SJCRH30 (cell line): Measurements from ENCODE around the gene TNFRSF8. TPM values are rescaled to one million over a fixed set of nuclear protein-coding genes. Genes with fewer than 3 reads are reported as not detected.
A peak's percentile ranks its signal among the peaks of the same experiment; 100 is the strongest.

Source experiments
- DNase-seq, 2 experiments: peaks; one replicate each; pipeline ENCODE4 v3.0.0-alpha.2; 2015 to 2020
- H3K27ac ChIP-seq: fragments of 250-450 bp; sonication (Bioruptor Pico); 2 replicates; pipeline ENCODE4 v1.5.1; 2020; ENCODE audit warnings: mild to moderate bottlenecking, moderate library complexity
- H3K27me3 ChIP-seq: fragments of 250-450 bp; sonication (Bioruptor Pico); 2 replicates; pipeline ENCODE4 v1.5.1; 2020; ENCODE audit warnings: mild to moderate bottlenecking, moderate library complexity
- H3K36me3 ChIP-seq: fragments of 250-450 bp; sonication (Bioruptor Pico); 2 replicates; pipeline ENCODE4 v1.5.1; 2020; ENCODE audit warnings: mild to moderate bottlenecking, moderate library complexity
- H3K4me1 ChIP-seq: fragments of 250-450 bp; sonication (Bioruptor Pico); 2 replicates; pipeline ENCODE4 v1.5.1; 2020; ENCODE audit warnings: mild to moderate bottlenecking, moderate library complexity
- H3K4me3 ChIP-seq: fragments of 250-450 bp; sonication (Bioruptor Pico); 2 replicates; pipeline ENCODE4 v1.5.1; 2020; ENCODE audit warnings: mild to moderate bottlenecking, moderate library complexity
- H3K9me3 ChIP-seq: fragments of 250-450 bp; sonication (Bioruptor Pico); replicated peaks from 2 replicates; pipeline ENCODE4 v1.5.1; 2020; ENCODE audit warnings: mild to moderate bottlenecking, moderate library complexity
- total RNA-seq: library from RNA; depleted of rRNA; stranded (reverse); fragments of >200 nt; shearing (Covaris generic); gene quantifications from 2 replicates; pipeline ENCODE4 v1.2.3, GENCODE V29; 2014

TNFRSF8 gene
- total RNA-seq, 1 experiment from 2014 or later = 0.32 TPM

DNA sequence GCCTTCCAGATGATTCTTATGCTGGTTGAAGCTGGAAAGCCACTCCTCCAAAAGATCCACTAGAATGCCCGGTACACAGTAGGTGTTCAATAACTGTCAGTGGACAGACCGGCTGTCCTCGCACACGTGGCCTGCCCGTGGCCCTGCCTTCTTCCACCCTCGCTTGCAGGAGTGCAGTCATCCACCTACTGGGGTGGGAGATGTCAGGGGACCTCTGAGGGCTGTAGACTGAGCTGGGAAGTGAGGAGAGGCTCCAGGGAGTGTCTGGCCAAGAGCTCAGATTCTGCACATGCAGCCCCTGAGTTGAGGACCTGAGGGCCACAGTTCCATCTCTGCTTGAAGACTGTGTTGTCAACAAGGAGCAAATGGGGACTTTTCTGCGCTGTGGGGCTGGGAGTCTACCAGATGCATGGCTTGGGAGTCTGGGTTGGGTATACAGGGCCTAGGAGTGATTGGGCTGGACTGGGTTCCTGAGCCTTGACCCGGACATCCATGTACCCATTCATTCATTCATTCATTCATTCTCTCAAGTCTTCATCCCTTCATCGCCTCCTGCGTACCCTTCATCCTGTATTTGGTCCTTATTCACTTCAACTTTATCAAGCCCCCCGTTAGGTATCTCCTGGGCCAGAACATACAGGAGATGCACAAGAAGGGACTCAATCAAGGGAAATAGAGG, 99.5 kb downstream of the TNFRSF8 start:
- H3K27me3 ChIP-seq = no peaks in the 10 kb centered on the region
- H3K4me1 ChIP-seq = peaks cover 13% of the 10 kb centered on the region
- H3K9me3 ChIP-seq = no peaks in the 10 kb centered on the region
- DNase-seq = no peak
- H3K4me3 ChIP-seq = no peak overlapping the region
- H3K27ac ChIP-seq = no peak overlapping the region
- no peaks in the 10 kb centered on the region for H3K36me3 ChIP-seq

DNA sequence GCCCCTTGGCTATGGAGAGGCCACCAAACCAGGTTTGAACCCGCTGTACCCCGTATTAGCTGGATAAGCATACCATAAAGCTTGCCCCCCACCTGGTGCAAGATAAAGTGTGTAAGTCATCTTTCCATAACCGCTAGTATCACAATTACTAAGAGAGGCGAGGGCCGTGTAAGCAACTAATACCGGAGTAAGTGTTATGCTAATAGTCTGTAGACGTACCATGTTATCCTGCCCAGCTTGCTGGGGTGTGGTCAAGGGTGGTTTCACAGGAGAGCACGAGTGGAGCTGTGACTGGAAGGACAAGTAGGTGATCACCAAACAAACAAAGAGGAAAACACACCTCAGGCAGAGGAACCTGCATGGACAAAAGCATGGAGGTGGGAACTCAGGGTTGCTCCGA, 100.1 kb downstream of the TNFRSF8 start:
- Histone ChIP-seq H3K27me3 (no peaks in the 10 kb centered on the region), H3K9me3 (no peaks in the 10 kb centered on the region)

DNA sequence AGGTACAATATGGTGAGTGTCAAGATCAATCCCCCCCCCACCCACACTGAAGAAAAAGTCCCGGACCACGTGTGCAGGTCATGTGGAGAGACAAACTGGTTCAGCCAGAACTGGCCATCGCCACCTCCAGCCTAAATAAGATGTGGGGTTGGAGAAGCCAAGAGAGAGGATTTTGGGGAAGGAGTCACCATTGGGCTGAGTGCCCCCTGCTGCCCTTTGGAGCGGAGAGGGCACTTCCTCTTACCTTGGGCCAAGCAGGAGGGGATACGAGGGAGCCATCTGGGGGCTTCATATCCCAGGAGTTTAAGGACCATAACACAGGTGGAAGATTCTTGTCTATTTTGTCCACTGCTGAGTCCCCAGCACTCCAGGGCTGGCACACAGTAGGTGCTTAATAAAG, 101.1 kb downstream of the TNFRSF8 start:
- no peak overlapping the region for H3K4me3 ChIP-seq
- H3K27me3 ChIP-seq = no peaks in the 10 kb centered on the region
- no peak overlapping the region for H3K27ac ChIP-seq
- no peaks in the 10 kb centered on the region for H3K36me3 ChIP-seq
- no peaks in the 10 kb centered on the region for H3K9me3 ChIP-seq
- peaks cover 17% of the 10 kb centered on the region for H3K4me1 ChIP-seq
- no peak for DNase-seq

More for the DNA sequence above, 100.1 kb downstream of the TNFRSF8 start:
- Histone ChIP-seq H3K4me1 (peaks cover 17% of the 10 kb centered on the region), H3K27ac (no peak overlapping the region), H3K4me3 (no peak overlapping the region), H3K36me3 (no peaks in the 10 kb centered on the region)
- no peak for DNase-seq

- peaks cover 17% of the 10 kb centered on the region for H3K4me1 ChIP-seq
- no peak overlapping the region for H3K27ac ChIP-seq
Measured at GRCh38 chr1:12165342-12165741, 102.2 kb downstream of the TNFRSF8 start.

DNA sequence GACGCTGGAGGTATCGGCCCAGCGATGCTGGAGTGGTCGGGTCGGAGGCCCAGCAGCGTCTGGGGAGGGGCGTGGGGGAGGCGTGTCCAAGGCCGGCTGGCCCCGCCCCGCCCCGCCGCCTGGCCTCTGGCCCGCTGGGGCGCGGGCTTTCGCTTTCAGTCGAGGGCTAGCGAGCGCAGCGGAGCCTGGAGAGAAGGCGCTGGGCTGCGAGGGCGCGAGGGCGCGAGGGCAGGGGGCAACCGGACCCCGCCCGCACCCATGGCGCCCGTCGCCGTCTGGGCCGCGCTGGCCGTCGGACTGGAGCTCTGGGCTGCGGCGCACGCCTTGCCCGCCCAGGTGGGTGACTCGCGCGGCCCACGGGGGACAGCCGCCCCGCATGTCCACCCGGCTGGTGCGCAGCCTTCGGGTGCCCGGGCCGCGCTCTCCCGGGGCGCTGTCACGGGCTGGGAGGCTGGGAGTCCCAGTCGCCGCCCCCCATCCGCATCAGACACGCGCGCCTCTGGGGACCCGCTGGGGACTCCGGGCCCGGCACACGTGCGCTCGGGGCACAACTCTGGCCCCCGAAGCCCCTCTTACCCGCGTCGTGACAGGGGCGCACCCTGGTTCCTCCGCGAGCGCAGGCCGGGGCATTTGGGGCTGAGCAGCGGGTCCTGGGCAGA, 103.9 kb downstream of the TNFRSF8 start, which contains the start of gene TNFRSF1B:
TSS of gene TNFRSF1B (plus strand) at position 158 of the 659 bp plus-strand sequence. CDS start at position 259, 101 bp downstream.
- peak within 1 kb of the TSS; percentile 41; the same call in 1 of the 2 replicates for H3K27ac ChIP-seq

More at GRCh38 chr1:12165342-12165741, 102.2 kb downstream of the TNFRSF8 start:
- no peaks in the 10 kb centered on the region for H3K27me3 ChIP-seq
- H3K4me3 ChIP-seq = no peak overlapping the region
- no peaks in the 10 kb centered on the region for H3K36me3 ChIP-seq
- no peak for DNase-seq
- no peaks in the 10 kb centered on the region for H3K9me3 ChIP-seq

DNA sequence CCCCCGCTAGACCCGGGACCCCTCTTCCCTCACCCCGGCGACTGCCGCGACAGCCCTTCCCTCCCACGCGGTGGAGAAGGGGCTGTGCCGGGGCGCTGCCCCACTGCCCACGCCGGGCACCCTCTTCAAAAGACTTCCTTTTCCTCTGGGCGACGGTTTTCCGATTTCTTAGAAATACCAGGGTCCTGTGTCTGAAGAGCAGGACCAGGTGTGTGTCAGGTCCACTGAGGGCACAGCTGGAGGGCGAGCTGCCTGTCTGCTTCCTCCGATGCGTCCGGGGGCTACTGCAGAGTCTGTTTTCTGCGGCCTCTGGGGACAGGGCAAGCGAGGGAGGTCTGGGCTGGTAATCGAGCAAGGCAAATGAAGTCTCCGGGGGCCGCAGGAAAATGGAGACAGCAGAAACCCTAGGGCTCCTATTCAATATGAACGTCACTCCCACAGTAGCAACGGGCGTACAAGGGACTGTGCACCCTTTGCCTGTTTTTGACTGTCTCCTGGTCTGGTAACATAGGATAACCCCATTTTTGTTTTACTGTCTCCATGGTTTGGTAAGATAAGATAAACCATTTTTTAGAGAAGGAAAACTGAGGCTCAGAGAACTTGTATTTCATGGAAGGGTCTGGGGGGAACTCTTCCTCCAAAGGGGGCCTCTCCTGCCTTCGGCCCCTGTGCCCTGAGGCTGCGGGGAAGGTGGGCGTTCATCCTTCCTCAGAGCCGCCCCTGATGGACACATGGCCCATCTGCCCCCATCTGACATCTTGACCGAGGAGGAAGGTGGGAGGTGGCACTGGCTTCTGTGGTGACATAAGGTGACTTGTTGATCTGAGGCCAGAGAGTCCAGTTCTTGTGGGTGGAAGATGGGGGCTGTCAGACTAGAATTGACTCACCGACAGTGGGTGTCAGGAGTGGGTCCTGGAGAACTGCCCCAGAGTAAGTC, 104.7 kb downstream of the TNFRSF8 start:
- no peaks in the 10 kb centered on the region for H3K9me3 ChIP-seq
- H3K27ac ChIP-seq = peak overlapping the region; percentile 41; the same call in 1 of the 2 replicates
- peaks cover 8% of the 10 kb centered on the region for H3K4me1 ChIP-seq
- DNase-seq = peak; percentile 73 to 75
- H3K4me3 ChIP-seq = peak overlapping the region; percentile 47
- no peaks in the 10 kb centered on the region for H3K27me3 ChIP-seq
- no peaks in the 10 kb centered on the region for H3K36me3 ChIP-seq

More for the DNA sequence above, 103.9 kb downstream of the TNFRSF8 start, which contains the start of gene TNFRSF1B:
- Histone ChIP-seq H3K4me3 (peak within 1 kb of the TSS; percentile 47), H3K9me3 (no peaks in the 10 kb centered on the region), H3K4me1 (peaks cover 11% of the 10 kb centered on the region), H3K27me3 (no peaks in the 10 kb centered on the region), H3K36me3 (no peaks in the 10 kb centered on the region)
- no peak for DNase-seq

DNA sequence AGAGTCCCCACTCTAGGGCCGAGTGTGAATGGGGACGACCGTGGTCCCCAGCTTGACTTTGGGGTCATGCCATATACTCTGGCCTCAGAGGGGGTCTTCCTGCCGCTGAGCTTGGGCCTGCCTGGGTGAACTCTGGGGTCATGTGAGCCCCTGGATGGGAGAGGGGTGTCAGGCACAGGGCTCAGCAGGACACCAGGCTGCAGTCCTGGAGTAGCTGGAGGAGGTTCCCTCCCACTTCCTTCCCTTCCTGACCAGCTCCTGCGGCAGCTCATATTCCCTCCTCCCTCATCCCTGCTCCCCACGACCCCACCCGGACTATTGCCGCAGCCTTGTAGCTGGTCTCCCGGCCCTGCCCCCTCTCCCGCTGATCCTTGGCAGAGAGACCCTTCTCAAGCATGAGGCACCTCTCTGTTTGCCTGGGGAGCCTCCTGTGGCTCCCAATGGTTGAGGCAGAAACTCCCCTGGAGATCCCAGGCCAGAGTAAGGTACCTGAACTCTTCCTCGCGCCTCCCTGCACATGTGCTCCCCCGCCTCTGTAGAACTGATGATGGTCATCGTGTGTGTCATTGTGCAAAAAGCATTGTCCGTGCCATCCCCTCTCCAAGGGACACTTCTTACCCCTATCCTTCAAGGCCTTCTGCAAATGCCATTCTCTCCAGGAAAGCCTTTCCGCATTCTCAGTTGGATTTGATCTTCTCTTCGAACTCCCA, 105.5 kb downstream of the TNFRSF8 start:
- H3K27me3 ChIP-seq = no peaks in the 10 kb centered on the region
- H3K4me3 ChIP-seq = no peak overlapping the region
- no peak overlapping the region for H3K27ac ChIP-seq
- no peaks in the 10 kb centered on the region for H3K36me3 ChIP-seq
- DNase-seq = no peak
- peaks cover 16% of the 10 kb centered on the region for H3K4me1 ChIP-seq
- H3K9me3 ChIP-seq = no peaks in the 10 kb centered on the region

DNA sequence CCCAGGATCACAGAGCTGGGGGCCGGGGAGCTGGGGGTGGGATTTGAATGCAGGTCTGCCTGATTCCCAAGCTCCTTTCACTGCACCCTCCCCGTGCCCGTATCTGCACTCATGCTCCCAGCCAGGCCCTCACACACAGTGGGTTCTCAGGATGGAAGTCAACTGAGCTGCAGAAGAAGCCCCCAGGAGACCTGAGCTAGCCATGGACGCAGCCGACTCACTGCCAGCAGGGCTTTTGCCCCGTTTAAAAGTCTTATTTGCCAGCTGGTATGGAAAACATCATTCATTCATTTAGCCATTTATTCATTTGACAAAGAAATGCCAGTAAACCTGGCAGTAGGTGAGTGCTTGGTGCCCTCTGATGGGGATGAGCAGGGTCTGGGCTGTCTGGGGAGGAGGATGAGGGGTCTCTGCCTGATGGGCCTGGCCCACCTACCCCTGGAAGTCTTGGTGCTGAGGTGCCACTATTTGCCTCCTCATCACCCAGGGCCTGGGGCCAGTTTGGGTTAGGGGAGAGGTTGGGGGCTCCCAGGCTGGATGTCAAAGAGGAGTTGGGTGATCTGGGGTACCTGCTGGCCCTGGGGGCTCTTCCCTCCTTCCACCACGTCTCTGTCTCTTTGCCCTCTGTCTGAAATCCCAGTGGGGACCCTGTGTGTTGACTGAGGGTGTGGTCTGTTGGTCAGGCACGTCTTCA, 106.5 kb downstream of the TNFRSF8 start:
- no peak overlapping the region for H3K4me3 ChIP-seq
- peaks cover 25% of the 10 kb centered on the region for H3K4me1 ChIP-seq

GRCh38 chr1:12170263-12170671, 107.2 kb downstream of the TNFRSF8 start:
- no peak overlapping the region for H3K27ac ChIP-seq

More for the DNA sequence above, 106.5 kb downstream of the TNFRSF8 start:
- Histone ChIP-seq H3K9me3 (no peaks in the 10 kb centered on the region), H3K36me3 (no peaks in the 10 kb centered on the region), H3K27me3 (no peaks in the 10 kb centered on the region), H3K27ac (no peak overlapping the region)
- no peak for DNase-seq

DNA sequence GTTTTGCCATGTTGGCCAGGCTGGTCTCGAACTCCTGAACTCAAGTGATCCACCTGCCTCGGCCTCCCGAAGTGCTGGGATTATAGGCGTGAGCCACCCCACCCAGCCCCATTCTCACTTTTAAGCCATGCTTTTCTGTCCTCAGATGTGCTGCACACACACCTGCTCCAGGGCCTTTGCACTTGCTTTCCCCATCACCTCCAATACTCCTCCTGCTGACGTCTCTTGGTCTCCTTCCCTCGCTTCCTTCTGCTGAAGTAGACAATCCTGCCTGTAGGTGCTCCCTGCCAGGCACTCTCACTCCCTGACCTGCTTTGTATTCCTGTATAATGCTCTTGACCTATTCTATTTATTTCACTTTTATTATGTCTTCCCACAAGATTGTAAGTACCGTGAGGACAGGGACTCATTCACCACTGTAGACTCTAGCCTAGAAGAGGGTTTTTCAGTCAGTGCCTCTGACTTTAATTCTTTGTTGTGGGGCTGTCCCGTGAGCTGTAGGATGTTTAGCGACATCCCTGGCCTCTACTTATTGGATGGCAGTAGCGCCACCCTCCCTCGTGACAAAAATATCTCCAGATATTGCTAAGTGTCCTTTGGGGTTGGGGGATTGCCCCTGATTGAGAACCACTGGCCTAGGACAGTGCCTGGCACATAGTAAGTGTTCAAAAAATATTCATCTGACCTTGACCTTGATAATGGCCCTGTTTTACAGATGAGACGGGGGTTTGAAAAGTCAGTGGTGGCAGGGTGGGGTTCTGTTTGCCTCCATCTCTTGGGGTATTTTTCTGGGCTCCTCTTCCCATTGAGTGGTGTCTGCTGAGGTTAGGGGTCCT, 108.3 kb downstream of the TNFRSF8 start:
- Histone ChIP-seq H3K4me1 (peaks cover 38% of the 10 kb centered on the region), H3K27ac (no peak overlapping the region), H3K27me3 (no peaks in the 10 kb centered on the region), H3K36me3 (no peaks in the 10 kb centered on the region), H3K4me3 (no peak overlapping the region), H3K9me3 (no peaks in the 10 kb centered on the region)
- DNase-seq = no peak

More at GRCh38 chr1:12170263-12170671, 107.2 kb downstream of the TNFRSF8 start:
- no peak for DNase-seq
- Histone ChIP-seq H3K27me3 (no peaks in the 10 kb centered on the region), H3K4me1 (peaks cover 32% of the 10 kb centered on the region), H3K4me3 (no peak overlapping the region), H3K9me3 (no peaks in the 10 kb centered on the region), H3K36me3 (no peaks in the 10 kb centered on the region)

GRCh38 chr1:12172042-12172851, 109.1 kb downstream of the TNFRSF8 start:
- DNase-seq = peak in 1 of 2 experiments; percentile 49
- Histone ChIP-seq H3K4me3 (no peak overlapping the region), H3K9me3 (no peaks in the 10 kb centered on the region), H3K27me3 (no peaks in the 10 kb centered on the region), H3K27ac (no peak overlapping the region), H3K4me1 (peaks cover 38% of the 10 kb centered on the region), H3K36me3 (no peaks in the 10 kb centered on the region)

GRCh38 chr1:12173041-12173509, 110.0 kb downstream of the TNFRSF8 start:
- no peaks in the 10 kb centered on the region for H3K9me3 ChIP-seq
- no peak overlapping the region for H3K27ac ChIP-seq
- DNase-seq = no peak
- H3K27me3 ChIP-seq = no peaks in the 10 kb centered on the region
- H3K36me3 ChIP-seq = no peaks in the 10 kb centered on the region
- peaks cover 34% of the 10 kb centered on the region for H3K4me1 ChIP-seq
- no peak overlapping the region for H3K4me3 ChIP-seq
